Measurements from ENCODE around the gene EGR4.

The EGR4 gene

GRCh38 chr2:73289304-73289703 lies 4.0 kb downstream of the EGR4 start:
- DNase-seq, result no peak

- no peak for DNase-seq
Observed at GRCh38 chr2:73286134-73286655, 7.2 kb downstream of the EGR4 start.

GRCh38 chr2:73285159-73285739 lies 8.1 kb downstream of the EGR4 start:
- no peak for DNase-seq

- DNase-seq, result peak; percentile 23
Observed at GRCh38 chr2:73284296-73285158, 8.8 kb downstream of the EGR4 start, which contains the start of gene FBXO41. FBXO41 (minus strand) TSS chr2:73284478; CDS start chr2:73269630, 14,848 bp downstream.

GRCh38 chr2:73283545-73284295 lies 9.6 kb downstream of the EGR4 start:
- no peak for DNase-seq

- no peak for DNase-seq
Observed at GRCh38 chr2:73282924-73283544, 10.3 kb downstream of the EGR4 start.

- DNase-seq, result no peak
Observed at GRCh38 chr2:73281244-73281643, 12.1 kb downstream of the EGR4 start.

GRCh38 chr2:73279852-73280251 lies 13.5 kb downstream of the EGR4 start:
- DNase-seq, result no peak

GRCh38 chr2:73272270-73272669 lies 21.1 kb downstream of the EGR4 start:
- DNase-seq, result no peak

- no peak for DNase-seq
Observed at GRCh38 chr2:73269686-73270465, 23.5 kb downstream of the EGR4 start.

GRCh38 chr2:73268830-73269685 lies 24.3 kb downstream of the EGR4 start:
- DNase-seq, result peak; percentile 7

- no peak for DNase-seq
Observed at GRCh38 chr2:73268366-73268829, 24.9 kb downstream of the EGR4 start.

- DNase-seq, result no peak
Observed at GRCh38 chr2:73267008-73267407, 26.3 kb downstream of the EGR4 start.

GRCh38 chr2:73266061-73266901 lies 27.1 kb downstream of the EGR4 start:
- peak; percentile 18 for DNase-seq

- DNase-seq, result no peak
Observed at GRCh38 chr2:73265298-73266060, 27.9 kb downstream of the EGR4 start.

- DNase-seq, result no peak
Observed at GRCh38 chr2:73264783-73265182, 28.6 kb downstream of the EGR4 start.

GRCh38 chr2:73264332-73264606 lies 29.1 kb downstream of the EGR4 start:
- DNase-seq, result no peak

GRCh38 chr2:73263540-73264331 lies 29.6 kb downstream of the EGR4 start:
- no peak for DNase-seq
